Right lobe of liver (tissue), 6 donors: ENCODE data around the gene CAMTA1. TPM values are rescaled to one million over a fixed set of nuclear protein-coding genes. Genes with fewer than 3 reads are reported as not detected.
A peak's percentile ranks its signal among the peaks of the same experiment; 100 is the strongest.

ENCODE experiments used
- ATAC-seq, 4 donors: fragments of 200-7000 bp; cut with Tn5 transposase; one replicate each; pipeline ENCODE4 v1.9.1; 2020; ENCODE audit warnings: mild to moderate bottlenecking in 4 of 4, moderate library complexity in 4 of 4
- DNase-seq, 3 donors: peaks; one replicate each; pipeline ENCODE4 v3.0.0-alpha.2; 2020
- H3K27ac ChIP-seq, 3 donors: fragments of 200-600 bp; one replicate each; pipeline ENCODE4 v1.8.0; 2022
- H3K27me3 ChIP-seq, 2 donors: fragments of 200-600 bp; one replicate each; pipeline ENCODE4 v1.8.0; 2022
- H3K36me3 ChIP-seq, 4 donors: fragments of 200-600 bp; sonication (generic) in 1 of 4; one replicate each; pipeline versions ENCODE4 v1.5.1 to v1.8.0; 2017 to 2022; ENCODE audit warnings: control low read depth in 1 of 4
- H3K4me1 ChIP-seq, 4 donors: fragments of 200-600 bp; sonication (generic) in 1 of 4; one replicate each; pipeline versions ENCODE4 v1.5.1 to v1.8.0; 2017 to 2022; ENCODE audit warnings: control low read depth in 1 of 4
- H3K4me3 ChIP-seq, 3 donors: fragments of 200-600 bp; one replicate each; pipeline ENCODE4 v1.8.0; 2022
- H3K9me3 ChIP-seq, 4 donors: fragments of 200-600 bp; sonication (generic) in 1 of 4; one replicate each; pipeline versions ENCODE4 v1.5.1 to v1.8.0; 2017 to 2022; ENCODE audit warnings: control low read depth in 1 of 4
- CTCF ChIP-seq, 4 donors: fragments of 200-600 bp in 3 of 4; fragments of 450-650 bp in 1 of 4; IDR thresholded peaks; one replicate each; pipeline versions ENCODE4 v1.5.1 to v1.8.0; 2016 to 2022; ENCODE audit warnings: antibody characterized with exemption in 4 of 4, mild to moderate bottlenecking in 2 of 4
- POLR2A ChIP-seq: fragments of 450-650 bp; IDR thresholded peaks from one replicate; pipeline ENCODE4 v1.6.1; 2017; ENCODE audit warnings: antibody characterized with exemption, mild to moderate bottlenecking
- WGBS: methylation state at CpG from one replicate; pipeline ENCODE4 v1.1.6; 2018; ENCODE audit warnings: low coverage, low lambda C conversion rate; ENCODE audit not compliant: insufficient coverage; ENCODE audit errors: missing lambda C conversion rate; 5-methylcytosine and 5-hydroxymethylcytosine counted together
- intact Hi-C, 2 donors: fragments of 100-400 bp; cut with DNase I; formaldehyde crosslinking; loops; one replicate each; pipeline versions ENCODE4 v1.11.2 to v1.14.1; 2022
- total RNA-seq, 6 experiments: library from RNA; depleted of rRNA in 2 of 6; stranded (reverse); fragments of >200 nt in 2 of 6; fragmentation: NEBNext Ultra II Directional in 3 of 6; extraction: Animal tissue kit (Norgen Biotek cat#: 25700) in 3 of 6; gene quantifications; one replicate each; pipeline versions ENCODE4 v1.1.0 to v1.2.4, GENCODE V29; 2016 to 2023
- donor health status: DM: no; HTN: yes; CAD: no.
- donor health status: DM: no; HTN: no; CAD: no.
- donor health status: DM: no; HTN: no; CAD: no.
- donor health status: DM: no; HTN: yes; CAD: no.
- donor health status: DM: no; HTN: yes; CAD: no.

Gene CAMTA1
- total RNA-seq, 6 experiments from 2014 or later: 32.3 to 49.4 (median 37.2) TPM

GRCh38 chr1:7510389-7510931 is 725.2 kb downstream of the CAMTA1 start:
- no peak for DNase-seq

GRCh38 chr1:7511381-7511780 is 726.1 kb downstream of the CAMTA1 start:
- Histone ChIP-seq H3K27ac (no peak overlapping the region), H3K36me3 (no peaks in the 10 kb centered on the region), H3K4me1 (no peaks in the 10 kb centered on the region), H3K27me3 (no peaks in the 10 kb centered on the region), H3K4me3 (no peak overlapping the region), H3K9me3 (no peaks in the 10 kb centered on the region)
- no peak for TF ChIP-seq POLR2A
- TF ChIP-seq CTCF (IDR thresholded peaks at IDR 0.05): no peak
- no CpG with 5 or more reads among the region's 2 CpGs for WGBS
- DNase-seq (no peak), ATAC-seq (no peak)
- intact Hi-C loops: no loop called here

More at GRCh38 chr1:7510389-7510931, 725.2 kb downstream of the CAMTA1 start:
- intact Hi-C loops: no loop called here
- WGBS: 40% methylated on average over 1 of the region's 7 CpGs
- Histone ChIP-seq H3K9me3 (no peaks in the 10 kb centered on the region), H3K36me3 (no peaks in the 10 kb centered on the region), H3K4me3 (no peak overlapping the region), H3K27me3 (no peaks in the 10 kb centered on the region), H3K27ac (no peak overlapping the region), H3K4me1 (no peaks in the 10 kb centered on the region)
- peak in 1 of 4 donors; percentile 23 for ATAC-seq
- TF ChIP-seq CTCF (IDR thresholded peaks at IDR 0.05): no peak
- TF ChIP-seq POLR2A: no peak

GRCh38 chr1:7513081-7513480 is 727.8 kb downstream of the CAMTA1 start:
- WGBS: 48% methylated on average over 3 of the region's 10 CpGs
- intact Hi-C loops: no loop called here
- Histone ChIP-seq H3K4me3 (no peak overlapping the region), H3K4me1 (no peaks in the 10 kb centered on the region), H3K27ac (no peak overlapping the region), H3K36me3 (no peaks in the 10 kb centered on the region), H3K9me3 (no peaks in the 10 kb centered on the region), H3K27me3 (no peaks in the 10 kb centered on the region)
- no peak for ATAC-seq
- no peak for TF ChIP-seq POLR2A
- TF ChIP-seq CTCF (IDR thresholded peaks at IDR 0.05): no peak
- no peak for DNase-seq

GRCh38 chr1:7515175-7515574 is 729.9 kb downstream of the CAMTA1 start:
- DNase-seq: no peak
- TF ChIP-seq POLR2A (no peak), CTCF (IDR thresholded peaks at IDR 0.05) (no peak)
- intact Hi-C loops: no loop called here
- Histone ChIP-seq H3K27me3 (no peaks in the 10 kb centered on the region), H3K36me3 (no peaks in the 10 kb centered on the region), H3K4me3 (no peak overlapping the region), H3K9me3 (no peaks in the 10 kb centered on the region), H3K27ac (no peak overlapping the region), H3K4me1 (no peaks in the 10 kb centered on the region)
- ATAC-seq: no peak
- WGBS: 64% methylated on average over 3 of the region's 5 CpGs

- DNase-seq (no peak), ATAC-seq (no peak)
- H3K36me3 ChIP-seq: no peaks in the 10 kb centered on the region
- H3K27me3 ChIP-seq: no peaks in the 10 kb centered on the region
- intact Hi-C loops: no loop called here
- no peak overlapping the region for H3K4me3 ChIP-seq
- 70% methylated on average over 2 of the region's 8 CpGs for WGBS
- no peaks in the 10 kb centered on the region for H3K4me1 ChIP-seq
- no peak overlapping the region for H3K27ac ChIP-seq
- no peaks in the 10 kb centered on the region for H3K9me3 ChIP-seq
- no peak for TF ChIP-seq POLR2A
- no peak for TF ChIP-seq CTCF (IDR thresholded peaks at IDR 0.05)
Measured at GRCh38 chr1:7515904-7516303, 730.6 kb downstream of the CAMTA1 start.
